Peyer's patch (tissue), 4 donors: ENCODE measurements around the gene SH3BP1. TPM values are rescaled to one million over a fixed set of nuclear protein-coding genes. Genes with fewer than 3 reads are reported as not detected.
A peak's percentile ranks its signal among the peaks of the same experiment; 100 is the strongest.

Experiments
- DNase-seq, 3 donors: peaks; one replicate each; pipeline ENCODE4 v3.0.0-alpha.2; 2017 to 2019
- H3K27ac ChIP-seq, 4 donors: fragments of 200-600 bp; sonication (generic); one replicate each; pipeline ENCODE4 v1.5.1; 2016 to 2019
- H3K27me3 ChIP-seq, 2 donors: fragments of 200-600 bp; sonication (generic); one replicate each; pipeline ENCODE4 v1.5.1; 2019
- H3K36me3 ChIP-seq, 3 donors: fragments of 200-600 bp; sonication (generic); one replicate each; pipeline ENCODE4 v1.5.1; 2016 to 2019
- H3K4me1 ChIP-seq, 4 donors: fragments of 200-600 bp; sonication (generic); one replicate each; pipeline ENCODE4 v1.5.1; 2016 to 2019
- H3K4me3 ChIP-seq, 4 donors: fragments of 200-600 bp; sonication (generic); 1 replicate in 3 of 4; 2 replicates in 1 of 4; pipeline ENCODE4 v1.5.1; 2016 to 2019; ENCODE audit warnings: mild to moderate bottlenecking in 1 of 4
- H3K9me3 ChIP-seq, 4 donors: fragments of 200-600 bp; sonication (generic); one replicate each; pipeline ENCODE4 v1.5.1; 2016 to 2019; ENCODE audit warnings: mild to moderate bottlenecking in 1 of 4
- POLR2A ChIP-seq, 2 donors: fragments of 450-650 bp; IDR thresholded peaks; one replicate each; pipeline ENCODE4 v1.5.1; 2017; ENCODE audit warnings: antibody characterized with exemption in 2 of 2, mild to moderate bottlenecking in 2 of 2, moderate library complexity in 2 of 2
- total RNA-seq, 4 donors: library from RNA; depleted of rRNA; stranded (reverse); fragments of >200 nt; gene quantifications; one replicate each; pipeline ENCODE4 v1.1.0, GENCODE V29; 2016
- TF ChIP-seq, protein P1 (sequence below), 6 experiments: fragments of 450-650 bp in 4 of 6; fragments of 200-600 bp in 2 of 6; sonication (generic) in 1 of 6; IDR thresholded peaks; one replicate each; pipeline ENCODE4 v1.5.1; 2017 to 2019; ENCODE audit warnings: antibody characterized with exemption in 6 of 6, mild to moderate bottlenecking in 3 of 6, moderate library complexity in 1 of 6

Gene SH3BP1
- total RNA-seq, 4 donors from 2014 or later: 55.0 to 135 (median 71.8) TPM

DNA sequence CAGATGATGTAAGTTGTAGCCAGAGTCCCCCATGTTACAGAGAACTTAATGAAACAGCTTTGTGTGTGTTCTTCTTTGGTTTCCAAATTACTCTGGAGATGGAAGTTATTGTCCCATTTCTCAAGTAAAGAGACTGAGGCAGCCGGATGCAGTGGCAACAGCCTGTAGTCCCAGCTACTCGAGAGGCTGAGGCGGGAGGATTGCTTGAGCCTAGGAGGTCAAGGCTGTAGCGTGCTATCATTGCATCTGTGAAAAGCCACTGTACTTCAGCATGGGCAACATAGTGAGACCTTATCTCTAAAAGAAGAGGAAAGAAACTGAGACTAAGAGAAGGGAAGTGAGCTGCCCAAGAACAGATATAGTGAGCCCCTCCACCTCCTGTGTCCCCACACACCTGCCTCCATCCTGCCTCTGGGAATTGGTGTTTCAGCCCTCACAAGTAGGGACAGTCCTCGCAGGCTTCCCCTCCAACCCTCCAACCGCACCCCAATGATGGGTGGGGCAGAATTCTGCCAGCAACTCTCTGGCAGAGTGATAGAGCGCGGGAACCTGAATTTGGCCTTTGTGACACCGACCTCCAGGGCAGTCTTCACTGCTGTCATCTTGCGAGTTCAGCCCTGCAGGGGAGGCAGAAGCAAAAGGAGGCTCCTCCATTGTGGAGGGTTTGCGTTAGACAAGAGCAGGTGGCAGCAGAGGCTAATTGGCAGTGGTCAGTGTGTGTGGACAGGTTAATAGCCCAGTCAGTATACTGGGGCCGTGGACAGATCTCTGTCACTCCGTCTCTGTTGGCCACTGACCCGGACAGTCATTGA lies 20.6 kb downstream of the SH3BP1 start:
- peak; percentile 5 to 11 for TF ChIP-seq POLR2A (IDR thresholded peaks at IDR 0.05)
- TF ChIP-seq, protein P1, sequence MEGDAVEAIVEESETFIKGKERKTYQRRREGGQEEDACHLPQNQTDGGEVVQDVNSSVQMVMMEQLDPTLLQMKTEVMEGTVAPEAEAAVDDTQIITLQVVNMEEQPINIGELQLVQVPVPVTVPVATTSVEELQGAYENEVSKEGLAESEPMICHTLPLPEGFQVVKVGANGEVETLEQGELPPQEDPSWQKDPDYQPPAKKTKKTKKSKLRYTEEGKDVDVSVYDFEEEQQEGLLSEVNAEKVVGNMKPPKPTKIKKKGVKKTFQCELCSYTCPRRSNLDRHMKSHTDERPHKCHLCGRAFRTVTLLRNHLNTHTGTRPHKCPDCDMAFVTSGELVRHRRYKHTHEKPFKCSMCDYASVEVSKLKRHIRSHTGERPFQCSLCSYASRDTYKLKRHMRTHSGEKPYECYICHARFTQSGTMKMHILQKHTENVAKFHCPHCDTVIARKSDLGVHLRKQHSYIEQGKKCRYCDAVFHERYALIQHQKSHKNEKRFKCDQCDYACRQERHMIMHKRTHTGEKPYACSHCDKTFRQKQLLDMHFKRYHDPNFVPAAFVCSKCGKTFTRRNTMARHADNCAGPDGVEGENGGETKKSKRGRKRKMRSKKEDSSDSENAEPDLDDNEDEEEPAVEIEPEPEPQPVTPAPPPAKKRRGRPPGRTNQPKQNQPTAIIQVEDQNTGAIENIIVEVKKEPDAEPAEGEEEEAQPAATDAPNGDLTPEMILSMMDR (IDR thresholded peaks at IDR 0.05): no peak
- peaks cover 0 to 57% (median 24%) of the 10 kb centered on the region in 4 donors for H3K4me1 ChIP-seq
- H3K9me3 ChIP-seq: no peaks in the 10 kb centered on the region
- H3K4me3 ChIP-seq: peak overlapping the region; percentile 59 to 95 (median 82)
- H3K27ac ChIP-seq: peak overlapping the region; percentile 85 to 98 (median 90)
- no peaks in the 10 kb centered on the region for H3K27me3 ChIP-seq
- no peak for DNase-seq
- H3K36me3 ChIP-seq: no peaks in the 10 kb centered on the region

DNA sequence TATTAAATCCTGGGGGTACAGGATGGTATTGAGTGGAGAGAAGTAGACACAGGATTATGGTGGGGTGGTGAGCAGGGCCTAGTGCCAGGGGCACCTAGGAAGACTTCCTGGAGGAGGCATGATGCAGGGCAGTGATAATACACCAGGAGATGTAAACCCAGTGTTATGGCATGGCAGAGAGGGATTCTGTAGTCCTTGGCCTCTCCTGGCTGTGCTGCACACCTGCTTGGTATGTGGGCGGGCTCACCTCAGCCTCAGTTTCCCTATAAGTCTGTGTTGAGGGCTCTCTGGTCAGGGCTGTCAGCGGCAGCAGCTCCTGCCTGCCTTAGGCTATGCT lies 21.2 kb downstream of the SH3BP1 start:
- no peaks in the 10 kb centered on the region for H3K27me3 ChIP-seq
- peaks cover 0 to 52% (median 24%) of the 10 kb centered on the region in 4 donors for H3K4me1 ChIP-seq
- H3K9me3 ChIP-seq: no peaks in the 10 kb centered on the region
- H3K36me3 ChIP-seq: peaks cover 0 to 5% (median 0%) of the 10 kb centered on the region in 3 donors
- DNase-seq: no peak
- H3K4me3 ChIP-seq: peak overlapping the region in 2 of 4 donors; percentile 72 to 95
- TF ChIP-seq POLR2A (IDR thresholded peaks at IDR 0.05): no peak
- TF ChIP-seq, protein P1 (IDR thresholded peaks at IDR 0.05): no peak
- H3K27ac ChIP-seq: peak overlapping the region; percentile 85 to 98 (median 90)

GRCh38 chr22:37661160-37661924 lies 21.9 kb downstream of the SH3BP1 start:
- H3K36me3 ChIP-seq: peaks cover 0 to 11% (median 0%) of the 10 kb centered on the region in 3 donors
- no peaks in the 10 kb centered on the region for H3K27me3 ChIP-seq
- no peaks in the 10 kb centered on the region for H3K9me3 ChIP-seq
- peak overlapping the region; percentile 85 to 98 (median 90) for H3K27ac ChIP-seq
- TF ChIP-seq, protein P1 (IDR thresholded peaks at IDR 0.05): peak in 5 of 6 experiments; percentile 26 to 38 (median 28)
- TF ChIP-seq POLR2A (IDR thresholded peaks at IDR 0.05): no peak
- H3K4me1 ChIP-seq: peaks cover 0 to 52% (median 24%) of the 10 kb centered on the region in 4 donors
- no peak for DNase-seq
- H3K4me3 ChIP-seq: peak overlapping the region in 2 of 4 donors; percentile 72 to 95

DNA sequence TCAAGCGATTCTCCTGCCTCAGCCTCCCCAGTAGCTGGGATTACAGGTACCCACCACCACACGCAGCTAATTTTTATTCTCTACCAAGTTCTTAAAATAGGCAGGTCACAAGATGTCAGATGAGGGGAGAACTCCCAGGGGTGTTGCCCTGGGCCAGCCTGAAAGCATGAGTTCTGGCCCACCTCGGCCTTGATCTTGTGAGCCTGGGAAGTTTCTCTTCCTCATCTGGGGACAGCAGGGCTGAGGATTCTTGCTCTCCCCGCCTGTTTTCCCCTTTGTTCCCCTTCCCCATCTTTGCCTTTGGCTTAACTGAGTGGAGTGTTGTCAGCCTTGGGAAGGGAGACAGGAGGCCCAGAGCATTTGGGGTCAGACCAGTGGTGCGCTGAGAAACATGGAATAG lies 22.6 kb downstream of the SH3BP1 start:
- no peaks in the 10 kb centered on the region for H3K9me3 ChIP-seq
- no peak overlapping the region for H3K4me3 ChIP-seq
- peak in 1 of 3 donors; percentile 54 for DNase-seq
- H3K27ac ChIP-seq: peak overlapping the region; percentile 57 to 93 (median 86)
- H3K27me3 ChIP-seq: no peaks in the 10 kb centered on the region
- H3K36me3 ChIP-seq: peaks cover 0 to 18% (median 0%) of the 10 kb centered on the region in 3 donors
- TF ChIP-seq, protein P1 (IDR thresholded peaks at IDR 0.05): no peak
- TF ChIP-seq POLR2A (IDR thresholded peaks at IDR 0.05): no peak
- H3K4me1 ChIP-seq: peaks cover 0 to 49% (median 24%) of the 10 kb centered on the region in 4 donors

GRCh38 chr22:37663521-37664140 lies 24.2 kb downstream of the SH3BP1 start:
- H3K9me3 ChIP-seq: no peaks in the 10 kb centered on the region
- TF ChIP-seq POLR2A (IDR thresholded peaks at IDR 0.05): no peak
- H3K27ac ChIP-seq: peak overlapping the region; percentile 17 to 93 (median 60)
- peaks cover 0 to 22% (median 0%) of the 10 kb centered on the region in 3 donors for H3K36me3 ChIP-seq
- DNase-seq: no peak
- H3K4me3 ChIP-seq: no peak overlapping the region
- H3K27me3 ChIP-seq: no peaks in the 10 kb centered on the region
- H3K4me1 ChIP-seq: peaks cover 0 to 39% (median 21%) of the 10 kb centered on the region in 4 donors
